CD4-positive, alpha-beta memory T cell (primary cell): Measurements from ENCODE around the gene GPR137. TPM values are rescaled to one million over a fixed set of nuclear protein-coding genes. Genes with fewer than 3 reads are reported as not detected.

Experiments
- CTCF ChIA-PET: fragments of 350-600 bp; sonication (Branson Sonifier 250); formaldehyde crosslinking; loops from one replicate; lab custom pipeline; 2021; ENCODE audit warnings: inconsistent platforms; ENCODE audit not compliant: partially characterized antibody; lab: Charles Lee
- POLR2A ChIA-PET: fragments of 350-600 bp; sonication (Branson Sonifier 250); formaldehyde crosslinking; loops from one replicate; lab custom pipeline; 2021; ENCODE audit not compliant: partially characterized antibody; lab: Charles Lee
- DNase-seq, 5 donors: peaks; one replicate each; pipeline versions ENCODE4 v3.0.0 to v3.0.0-alpha.2; 2020 to 2022; ENCODE audit warnings: mixed read lengths in 1 of 5
- H3K27ac ChIP-seq: one replicate; pipeline ENCODE4 v1.7.0; 2013; ENCODE audit warnings: low read depth, low read length
- H3K27me3 ChIP-seq: 2 replicates; pipeline ENCODE4 v1.7.0; 2013; ENCODE audit warnings: mild to moderate bottlenecking, low read length, moderate library complexity; ENCODE audit not compliant: insufficient read depth
- H3K36me3 ChIP-seq: 2 replicates; pipeline ENCODE4 v1.7.0; 2013; ENCODE audit warnings: mild to moderate bottlenecking, low read length, moderate library complexity; ENCODE audit not compliant: insufficient read depth
- H3K4me1 ChIP-seq: 2 replicates; pipeline ENCODE4 v1.7.0; 2013; ENCODE audit warnings: mild to moderate bottlenecking, low read length, moderate library complexity; ENCODE audit not compliant: insufficient read depth
- H3K4me3 ChIP-seq, 2 donors: one replicate each; pipeline ENCODE4 v1.7.0; 2013; ENCODE audit warnings: low read length in 2 of 2, mild to moderate bottlenecking in 1 of 2
- H3K9me3 ChIP-seq, 2 donors: one replicate each; pipeline ENCODE4 v1.7.0; 2013; ENCODE audit warnings: low read length in 2 of 2, control low read depth in 1 of 2; ENCODE audit not compliant: control insufficient read depth in 1 of 2
- H3K27ac Mint-ChIP-seq, 7 donors: one replicate each; pipeline ENCODE4 v1.8.0; 2020 to 2021; ENCODE audit warnings: mixed read lengths in 7 of 7, mild to moderate bottlenecking in 6 of 7, inconsistent platforms in 3 of 7, moderate library complexity in 3 of 7
- H3K27me3 Mint-ChIP-seq, 2 donors: one replicate each; pipeline ENCODE4 v1.8.0; 2020 to 2021; ENCODE audit warnings: mixed read lengths in 2 of 2
- H3K36me3 Mint-ChIP-seq, 2 donors: one replicate each; pipeline ENCODE4 v1.8.0; 2020 to 2021; ENCODE audit warnings: mixed read lengths in 2 of 2, inconsistent platforms in 1 of 2, mild to moderate bottlenecking in 1 of 2
- H3K4me1 Mint-ChIP-seq, 4 donors: one replicate each; pipeline ENCODE4 v1.8.0; 2020 to 2021; ENCODE audit warnings: mixed read lengths in 4 of 4, mild to moderate bottlenecking in 1 of 4
- H3K4me3 Mint-ChIP-seq, 8 donors: one replicate each; pipeline ENCODE4 v1.8.0; 2020 to 2021; ENCODE audit warnings: mixed read lengths in 8 of 8, mild to moderate bottlenecking in 7 of 8, moderate library complexity in 6 of 8, inconsistent platforms in 3 of 8
- H3K9me3 Mint-ChIP-seq, 8 donors: one replicate each; pipeline ENCODE4 v1.8.0; 2020 to 2021; ENCODE audit warnings: mixed read lengths in 8 of 8, mild to moderate bottlenecking in 5 of 8, inconsistent platforms in 3 of 8, moderate library complexity in 1 of 8
- intact Hi-C: fragments of 100-400 bp; cut with micrococcal nuclease; formaldehyde crosslinking; loops from one replicate; pipeline ENCODE4 v1.15.1; 2023
- polyA plus RNA-seq, 2 donors: library from polyadenylated mRNA; unstranded; fragments of 300-500 nt; fragmentation: Illumina TruSeq; gene quantifications; one replicate each; pipeline ENCODE4 v1.2.3, GENCODE V29; 2021
- total RNA-seq, 2 experiments: library from RNA; stranded (reverse); gene quantifications; one replicate each; pipeline ENCODE4 v1.2.3, GENCODE V29; 2021

The GPR137 gene
- total and polyA plus RNA-seq, 4 experiments from 2014 or later, result 6.8 to 34.7 (median 20.9) TPM

GRCh38 chr11:64327993-64328392, 42.3 kb downstream of the GPR137 start:
- H3K4me3 Mint-ChIP-seq, result no peak overlapping the region
- peaks cover 5 to 8% (median 7%) of the 10 kb centered on the region in 4 donors for H3K4me1 Mint-ChIP-seq
- Histone ChIP-seq H3K9me3 (no peaks in the 10 kb centered on the region), H3K36me3 (no peaks in the 10 kb centered on the region), H3K27ac (no peak overlapping the region), H3K4me3 (no peak overlapping the region), H3K27me3 (no peaks in the 10 kb centered on the region), H3K4me1 (peaks cover 12% of the 10 kb centered on the region)
- no peaks in the 10 kb centered on the region for H3K9me3 Mint-ChIP-seq
- intact Hi-C loops, result no loop called here
- ChIA-PET CTCF (interaction anchor here (0.7 kb wide), 1 partner anchor 1761 kb away, joined by 3 read pairs; no protein-coding TSS in a partner anchor), POLR2A (no interaction called here)
- no peaks in the 10 kb centered on the region for H3K36me3 Mint-ChIP-seq
- no peak overlapping the region for H3K27ac Mint-ChIP-seq
- no peak for DNase-seq
- no peaks in the 10 kb centered on the region for H3K27me3 Mint-ChIP-seq

GRCh38 chr11:64330888-64331287, 45.2 kb downstream of the GPR137 start:
- Mint-ChIP-seq H3K4me1 (peaks cover 5 to 9% (median 8%) of the 10 kb centered on the region in 4 donors), H3K27ac (no peak overlapping the region), H3K9me3 (no peaks in the 10 kb centered on the region), H3K27me3 (no peaks in the 10 kb centered on the region), H3K36me3 (peaks cover 4 to 5% of the 10 kb centered on the region in 2 donors), H3K4me3 (no peak overlapping the region)
- H3K4me1 ChIP-seq, result peaks cover 12% of the 10 kb centered on the region
- ChIA-PET POLR2A (interaction anchor here (0.6 to 2.2 kb wide), 7 partner anchors 9 to 1167 kb away, joined by 3 to 31 read pairs (median 4); partner anchors contain the start of genes CCDC88B, ESRRA, FERMT3 and PRDX5), CTCF (interaction anchor here (0.7 to 3.8 kb wide), 10 partner anchors 9 to 126 kb away, joined by 3 to 49 read pairs (median 4); partner anchors contain the start of genes FERMT3, PRDX5 and TRMT112)
- DNase-seq, result no peak
- intact Hi-C loops, result loop anchor here (1.0 kb wide), 2 partner anchors 13 to 127 kb away; partner anchors contain the start of gene PRDX5
- H3K36me3 ChIP-seq, result no peaks in the 10 kb centered on the region
- H3K9me3 ChIP-seq, result no peaks in the 10 kb centered on the region
- H3K4me3 ChIP-seq, result no peak overlapping the region
- no peak overlapping the region for H3K27ac ChIP-seq
- no peaks in the 10 kb centered on the region for H3K27me3 ChIP-seq

- H3K27me3 ChIP-seq, result no peaks in the 10 kb centered on the region
- peaks cover 4 to 5% of the 10 kb centered on the region in 2 donors for H3K36me3 Mint-ChIP-seq
- no peaks in the 10 kb centered on the region for H3K36me3 ChIP-seq
- peak overlapping the region in 4 of 8 donors; percentile 7 to 38 (median 36) for H3K4me3 Mint-ChIP-seq
- no peak overlapping the region for H3K27ac ChIP-seq
- no peaks in the 10 kb centered on the region for H3K27me3 Mint-ChIP-seq
- H3K4me1 Mint-ChIP-seq, result peaks cover 5 to 11% (median 8%) of the 10 kb centered on the region in 4 donors
- no peaks in the 10 kb centered on the region for H3K9me3 ChIP-seq
- intact Hi-C loops, result loop anchor here (1.0 kb wide), 2 partner anchors 13 to 127 kb away; partner anchors contain the start of gene PRDX5
- peak overlapping the region; percentile 11 to 92 (median 71) for H3K27ac Mint-ChIP-seq
- ChIA-PET POLR2A (interaction anchor here (0.8 to 2.2 kb wide), 6 partner anchors 8 to 127 kb away, joined by 3 to 31 read pairs (median 4); partner anchors contain the start of genes BAD, CCDC88B, ESRRA and FERMT3), CTCF (interaction anchor here (0.7 to 3.8 kb wide), 11 partner anchors 8 to 127 kb away, joined by 3 to 49 read pairs (median 4); partner anchors contain the start of genes CCDC88B, FERMT3, PRDX5 and TRMT112)
- H3K9me3 Mint-ChIP-seq, result no peaks in the 10 kb centered on the region
- no peak overlapping the region for H3K4me3 ChIP-seq
- H3K4me1 ChIP-seq, result peaks cover 12% of the 10 kb centered on the region
- peak; percentile 47 to 73 (median 54) for DNase-seq
These were observed 46.1 kb downstream of the GPR137 start for GRCh38 chr11:64331569-64332371.

- DNase-seq, result no peak
- no peaks in the 10 kb centered on the region for H3K9me3 Mint-ChIP-seq
- Histone ChIP-seq H3K9me3 (no peaks in the 10 kb centered on the region), H3K27ac (no peak overlapping the region), H3K4me3 (no peak overlapping the region), H3K4me1 (peaks cover 12% of the 10 kb centered on the region), H3K27me3 (no peaks in the 10 kb centered on the region), H3K36me3 (no peaks in the 10 kb centered on the region)
- intact Hi-C loops, result no loop called here
- H3K27me3 Mint-ChIP-seq, result no peaks in the 10 kb centered on the region
- H3K4me1 Mint-ChIP-seq, result peaks cover 6 to 20% (median 15%) of the 10 kb centered on the region in 4 donors
- H3K36me3 Mint-ChIP-seq, result peaks cover 12 to 17% of the 10 kb centered on the region in 2 donors
- ChIA-PET CTCF (interaction anchor here (1.3 to 3.8 kb wide), 2 partner anchors 16 to 33 kb away, joined by 5 to 49 read pairs; partner anchors contain the start of genes PRDX5 and TRMT112), POLR2A (no interaction called here)
- H3K27ac Mint-ChIP-seq, result peak overlapping the region in 1 of 7 donors; percentile 5
- H3K4me3 Mint-ChIP-seq, result peak overlapping the region in 1 of 8 donors; percentile 14
These were observed 47.9 kb downstream of the GPR137 start for GRCh38 chr11:64333556-64333955.

- H3K36me3 Mint-ChIP-seq, result peaks cover 12 to 29% of the 10 kb centered on the region in 2 donors
- DNase-seq, result no peak
- H3K27me3 Mint-ChIP-seq, result no peaks in the 10 kb centered on the region
- intact Hi-C loops, result no loop called here
- ChIA-PET POLR2A (interaction anchor here (9.7 kb wide), 1 partner anchor 18 kb away, joined by 153 read pairs; the partner anchor contains the start of genes PRDX5 and TRMT112), CTCF (interaction anchor here (0.6 to 0.7 kb wide), 2 partner anchors 131 to 1943 kb away, joined by 3 read pairs; no protein-coding TSS in a partner anchor)
- H3K4me1 Mint-ChIP-seq, result peaks cover 18 to 33% (median 27%) of the 10 kb centered on the region in 4 donors
- peaks cover 25% of the 10 kb centered on the region for H3K4me1 ChIP-seq
- H3K4me3 Mint-ChIP-seq, result no peak overlapping the region
- no peaks in the 10 kb centered on the region for H3K27me3 ChIP-seq
- peak overlapping the region in 1 of 7 donors; percentile 57 for H3K27ac Mint-ChIP-seq
- H3K4me3 ChIP-seq, result no peak overlapping the region
- no peak overlapping the region for H3K27ac ChIP-seq
- H3K36me3 ChIP-seq, result no peaks in the 10 kb centered on the region
- H3K9me3 Mint-ChIP-seq, result no peaks in the 10 kb centered on the region
- H3K9me3 ChIP-seq, result no peaks in the 10 kb centered on the region
These were observed 49.4 kb downstream of the GPR137 start for GRCh38 chr11:64334764-64335735.

GRCh38 chr11:64337538-64338249, 52.0 kb downstream of the GPR137 start:
- ChIA-PET CTCF (interaction anchor here (1.2 to 1.7 kb wide), 2 partner anchors 17 to 20 kb away, joined by 3 to 7 read pairs; partner anchors contain the start of genes PRDX5 and TRMT112), POLR2A (interaction anchor here (0.6 to 9.7 kb wide), 3 partner anchors 15 to 222 kb away, joined by 3 to 153 read pairs (median 3); partner anchors contain the start of genes PRDX5 and TRMT112)
- Mint-ChIP-seq H3K27me3 (no peaks in the 10 kb centered on the region), H3K27ac (peak overlapping the region in 5 of 7 donors; percentile 42 to 72 (median 60)), H3K9me3 (no peaks in the 10 kb centered on the region), H3K4me1 (peaks cover 19 to 45% (median 32%) of the 10 kb centered on the region in 4 donors), H3K36me3 (peaks cover 12 to 33% of the 10 kb centered on the region in 2 donors), H3K4me3 (peak overlapping the region in 2 of 8 donors; percentile 17 to 20)
- no peaks in the 10 kb centered on the region for H3K36me3 ChIP-seq
- intact Hi-C loops, result no loop called here
- no peak for DNase-seq
- H3K9me3 ChIP-seq, result no peaks in the 10 kb centered on the region
- no peak overlapping the region for H3K4me3 ChIP-seq
- peaks cover 37% of the 10 kb centered on the region for H3K4me1 ChIP-seq
- no peaks in the 10 kb centered on the region for H3K27me3 ChIP-seq
- H3K27ac ChIP-seq, result peak overlapping the region; percentile 81
